Ecto neural progenitor cell (in vitro differentiated cells): Measurements from ENCODE around the gene SLC9A4.

ENCODE experiments used
- DNase-seq: peaks from one replicate; pipeline ENCODE4 v3.0.0-alpha.2; 2018; ENCODE audit warnings: low spot score

Gene SLC9A4

GRCh38 chr2:102499558-102499957 lies 26.5 kb downstream of the SLC9A4 start:
- no peak for DNase-seq

DNA sequence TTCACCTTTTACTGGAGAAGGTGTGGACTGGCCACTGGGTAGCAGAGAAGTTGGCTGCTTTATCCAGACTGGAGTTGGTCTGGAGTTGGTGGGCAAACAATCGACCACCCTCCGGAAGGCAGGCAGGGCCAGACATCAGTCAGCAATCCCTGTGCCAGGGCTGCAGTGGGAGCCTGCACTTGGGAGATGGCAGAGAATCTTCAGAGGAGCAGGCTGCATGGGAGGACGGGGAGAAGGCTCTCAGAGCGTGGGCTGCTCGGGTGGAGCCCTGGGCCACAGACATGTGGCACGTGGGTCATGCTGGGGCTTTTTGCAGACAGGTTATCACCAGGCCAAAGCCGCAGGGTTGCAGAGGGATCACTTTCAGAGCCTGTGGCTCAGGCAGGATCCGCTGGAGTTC lies 29.6 kb downstream of the SLC9A4 start:
- no peak for DNase-seq

GRCh38 chr2:102504833-102505232 lies 31.8 kb downstream of the SLC9A4 start:
- DNase-seq = no peak

DNA sequence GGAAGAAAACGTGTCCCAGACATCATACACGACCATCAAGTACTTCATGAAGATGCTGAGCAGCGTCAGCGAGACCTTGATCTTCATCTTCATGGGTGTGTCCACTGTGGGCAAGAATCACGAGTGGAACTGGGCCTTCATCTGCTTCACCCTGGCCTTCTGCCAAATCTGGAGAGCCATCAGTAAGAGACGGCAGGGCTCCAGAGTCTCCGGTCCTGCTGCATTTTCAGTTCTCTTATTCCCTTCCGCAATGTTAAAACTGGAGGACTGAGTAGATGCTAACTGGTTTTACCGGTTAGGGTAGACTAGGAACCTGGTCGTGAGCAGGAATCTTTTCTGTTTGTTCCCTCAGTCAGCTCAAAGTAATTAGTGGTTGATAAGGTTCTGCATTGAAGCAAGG lies 32.3 kb downstream of the SLC9A4 start:
- no peak for DNase-seq

GRCh38 chr2:102506743-102507142 lies 33.7 kb downstream of the SLC9A4 start:
- no peak for DNase-seq

GRCh38 chr2:102508863-102509262 lies 35.8 kb downstream of the SLC9A4 start:
- no peak for DNase-seq

DNA sequence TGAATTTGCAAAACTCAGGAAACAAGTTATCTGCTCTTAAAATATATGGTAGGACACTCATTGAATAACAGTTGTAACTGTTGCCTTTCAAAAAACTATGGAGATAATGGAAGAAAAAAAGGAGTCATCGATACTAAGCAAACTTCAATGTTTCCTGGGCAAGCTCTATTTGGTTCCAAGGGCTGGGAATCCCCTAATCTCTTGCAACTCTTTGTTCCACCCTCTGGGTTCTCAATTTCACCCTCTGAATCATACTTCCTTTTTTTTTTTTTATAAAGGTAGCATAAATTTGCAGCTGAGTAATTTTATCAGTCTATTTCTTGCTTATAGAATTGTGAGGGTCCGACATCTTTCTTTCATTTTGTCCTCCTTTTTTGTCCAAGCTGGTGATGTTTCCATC lies 36.7 kb downstream of the SLC9A4 start:
- no peak for DNase-seq

- no peak for DNase-seq
Observed at GRCh38 chr2:102510791-102511575, 38.0 kb downstream of the SLC9A4 start.

- DNase-seq = no peak
Observed at GRCh38 chr2:102512161-102512560, 39.1 kb downstream of the SLC9A4 start.

DNA sequence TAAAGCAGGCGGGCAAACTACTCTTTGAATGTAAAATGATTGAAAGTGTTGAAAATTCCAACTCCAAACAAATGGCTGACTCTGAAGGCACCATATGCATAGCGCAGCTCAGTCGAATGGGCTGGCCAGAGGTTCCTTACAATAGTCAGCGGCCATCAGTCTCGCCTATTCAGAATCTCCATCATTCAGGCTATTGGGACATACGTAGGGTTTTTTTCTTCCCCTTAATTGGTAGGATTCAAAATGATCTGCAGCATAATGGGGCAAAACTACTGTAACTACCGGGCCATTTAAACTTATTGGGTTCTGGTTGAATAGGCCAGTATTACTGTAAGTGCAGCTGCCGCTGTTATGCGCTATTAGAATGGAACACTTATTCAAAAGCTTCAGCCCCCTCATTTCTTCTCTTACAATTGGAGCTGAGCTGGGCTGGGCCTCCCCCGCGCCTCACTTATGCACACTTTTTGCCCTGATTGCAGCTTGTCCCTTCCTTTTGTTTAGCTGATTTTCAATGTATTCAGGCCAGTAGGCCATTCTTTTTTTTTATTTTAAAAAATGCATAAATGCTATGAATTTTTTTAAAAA lies 40.4 kb downstream of the SLC9A4 start:
- DNase-seq = no peak

GRCh38 chr2:102514061-102514785 lies 41.2 kb downstream of the SLC9A4 start:
- no peak for DNase-seq

DNA sequence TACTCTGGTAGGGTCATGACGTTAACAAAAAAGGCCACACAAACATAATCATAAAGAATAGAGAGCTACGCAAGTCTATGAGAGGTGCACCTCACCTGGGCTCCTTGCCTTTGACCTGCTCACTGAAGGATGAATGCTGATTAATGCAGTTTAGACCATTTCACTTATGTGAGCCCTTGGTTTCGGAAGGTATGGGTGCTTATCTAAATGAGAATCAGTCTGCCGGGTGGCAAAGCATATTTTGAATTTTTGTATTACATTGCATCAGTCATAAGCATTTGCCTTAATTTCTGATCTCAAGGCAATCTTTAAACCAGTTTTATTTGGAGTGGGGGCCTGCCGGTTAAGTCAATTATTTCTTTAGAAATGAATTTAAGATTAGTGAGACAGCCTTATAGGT lies 42.8 kb downstream of the SLC9A4 start:
- no peak for DNase-seq

DNA sequence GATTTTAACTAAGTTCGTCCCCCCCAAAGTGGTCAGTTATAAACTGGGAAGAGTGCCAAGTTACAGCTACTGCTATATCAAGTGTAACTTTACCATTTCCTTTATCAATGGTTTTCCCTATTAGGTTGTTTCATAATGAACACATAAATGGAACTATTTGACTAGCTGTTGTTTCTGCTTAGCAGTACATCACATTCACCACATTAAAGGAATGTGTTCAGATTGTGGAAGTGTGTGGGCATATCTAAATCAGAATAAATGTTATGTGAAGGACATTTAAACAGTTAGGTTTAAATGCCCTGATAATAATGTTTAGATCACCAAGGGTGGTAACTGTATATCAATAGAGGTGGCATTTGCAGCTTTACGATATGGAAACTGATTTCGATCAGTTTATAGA lies 45.1 kb downstream of the SLC9A4 start:
- no peak for DNase-seq

GRCh38 chr2:102520009-102520408 lies 47.0 kb downstream of the SLC9A4 start:
- no peak for DNase-seq

- DNase-seq = no peak
Observed at GRCh38 chr2:102520801-102521200, 47.8 kb downstream of the SLC9A4 start.

- no peak for DNase-seq
Observed at GRCh38 chr2:102522162-102522561, 49.1 kb downstream of the SLC9A4 start.

DNA sequence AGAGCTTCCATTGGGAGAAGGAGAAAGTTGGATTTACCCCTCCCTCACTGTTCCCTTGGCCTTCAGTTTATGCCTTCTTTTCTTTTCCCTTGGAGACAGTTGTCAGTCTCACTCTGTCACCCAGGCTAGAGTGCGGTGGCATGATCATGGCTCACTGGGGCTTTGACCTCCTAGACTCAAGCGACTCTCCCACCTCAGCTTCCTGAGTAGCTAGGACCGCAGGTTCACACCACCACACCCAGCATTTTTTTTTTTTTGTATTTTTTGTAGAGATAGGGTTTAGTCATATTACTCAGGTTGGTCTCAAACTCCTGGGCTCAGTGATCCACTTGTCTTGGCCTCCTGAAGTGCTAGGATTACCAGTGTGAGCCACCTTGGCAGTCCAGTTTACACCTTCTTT lies 49.9 kb downstream of the SLC9A4 start:
- no peak for DNase-seq

- no peak for DNase-seq
Observed at GRCh38 chr2:102523651-102524050, 50.6 kb downstream of the SLC9A4 start.

DNA sequence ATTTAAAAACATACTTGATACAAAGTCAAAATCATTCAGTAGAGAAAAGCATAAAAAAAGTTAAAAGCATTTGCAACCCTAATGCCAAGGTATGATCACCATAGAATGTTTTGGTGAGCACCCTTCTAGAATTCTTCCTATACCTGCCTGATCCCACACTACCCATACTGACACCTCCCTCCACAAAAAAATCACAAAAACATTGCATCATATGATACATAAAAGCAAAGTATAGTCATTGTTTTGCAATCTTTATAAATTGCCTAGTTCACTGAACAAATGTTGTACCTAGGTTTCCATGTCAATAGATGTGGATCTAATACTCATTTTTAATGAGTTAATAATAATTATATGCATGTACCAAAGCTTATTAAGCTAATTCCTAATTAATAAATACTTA lies 54.1 kb downstream of the SLC9A4 start:
- no peak for DNase-seq

GRCh38 chr2:102538491-102538890 lies 65.5 kb downstream of the SLC9A4 start:
- no peak for DNase-seq

GRCh38 chr2:102540882-102541281 lies 67.9 kb downstream of the SLC9A4 start:
- no peak for DNase-seq

DNA sequence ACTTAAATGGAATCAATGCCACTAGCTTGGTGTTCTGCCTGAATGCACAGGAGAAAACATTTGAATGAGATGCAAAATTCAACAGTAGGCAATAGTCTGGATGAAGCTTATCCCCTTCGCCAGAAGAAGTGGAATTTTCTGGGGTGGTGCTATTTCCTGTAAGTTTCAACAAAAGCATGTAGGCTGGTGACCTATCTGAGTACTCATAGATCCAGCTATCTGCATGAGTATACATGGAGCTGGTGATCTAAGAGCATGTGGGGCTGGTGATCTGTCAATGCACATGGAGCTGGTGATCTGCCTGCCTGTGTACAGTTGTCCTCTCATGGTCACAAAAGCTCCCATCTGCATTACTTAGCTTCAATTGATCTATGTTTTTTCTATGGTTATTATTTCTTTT lies 71.2 kb downstream of the SLC9A4 start:
- DNase-seq = no peak

DNA sequence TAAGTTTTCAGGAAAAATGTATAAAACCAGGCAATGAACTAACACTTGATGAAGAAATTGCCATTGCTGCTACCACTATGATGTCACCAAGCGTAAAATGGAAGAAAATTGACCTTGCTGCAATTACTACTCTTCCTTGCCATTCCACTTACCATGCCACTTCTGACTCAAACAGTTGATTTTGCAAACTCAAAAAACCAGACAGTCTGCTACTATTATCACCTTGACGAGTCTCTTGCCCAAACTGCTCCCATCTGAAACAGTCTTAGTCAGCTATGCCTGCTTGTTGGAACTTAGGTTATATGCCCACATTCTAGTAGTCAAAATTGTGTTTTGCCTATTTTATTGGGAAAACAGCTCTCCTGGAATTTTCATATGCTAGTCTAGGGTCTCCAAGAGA lies 74.4 kb downstream of the SLC9A4 start:
- no peak for DNase-seq
